Measurements from ENCODE around the gene MAP7D2. TPM values are rescaled to one million over a fixed set of nuclear protein-coding genes. Genes with fewer than 3 reads are reported as not detected.
A peak's percentile ranks its signal among the peaks of the same experiment; 100 is the strongest.

Gene MAP7D2
- total RNA-seq, 1 donor from 2014 or later = 0.98 TPM

DNA sequence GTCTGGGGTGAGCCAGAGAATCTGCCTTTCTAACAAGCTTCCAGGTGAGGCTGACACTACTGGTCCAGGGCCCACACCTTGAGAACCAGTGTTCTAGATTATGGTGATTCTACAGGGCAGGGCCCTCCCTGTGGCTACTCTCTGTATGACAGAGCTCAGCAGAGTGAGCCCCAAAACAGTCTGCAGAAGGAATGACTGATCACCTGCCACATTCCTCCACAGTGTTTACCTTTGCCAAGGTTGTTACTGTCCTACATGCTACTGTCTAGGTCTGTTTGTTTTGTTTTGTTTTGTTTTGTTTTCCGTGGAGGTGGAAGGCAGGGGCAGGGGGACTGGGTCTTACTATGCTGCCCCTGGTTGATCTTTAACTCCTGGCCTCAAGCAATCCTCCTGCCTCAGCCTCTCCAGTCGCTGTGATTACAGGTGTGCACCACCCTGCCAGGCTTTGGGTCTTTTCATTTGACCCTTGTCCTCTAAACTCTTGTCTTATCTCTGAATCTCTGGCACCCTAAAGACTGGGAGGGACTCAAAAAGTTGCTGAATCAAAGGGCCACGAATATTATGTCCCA lies 45.1 kb downstream of the MAP7D2 start:
- Histone ChIP-seq H3K27ac (no peak overlapping the region), H3K36me3 (no peaks in the 10 kb centered on the region), H3K4me3 (no peak overlapping the region), H3K27me3 (no peaks in the 10 kb centered on the region), H3K4me1 (peaks cover 12% of the 10 kb centered on the region), H3K9me3 (no peaks in the 10 kb centered on the region)
- TF ChIP-seq, protein P1, sequence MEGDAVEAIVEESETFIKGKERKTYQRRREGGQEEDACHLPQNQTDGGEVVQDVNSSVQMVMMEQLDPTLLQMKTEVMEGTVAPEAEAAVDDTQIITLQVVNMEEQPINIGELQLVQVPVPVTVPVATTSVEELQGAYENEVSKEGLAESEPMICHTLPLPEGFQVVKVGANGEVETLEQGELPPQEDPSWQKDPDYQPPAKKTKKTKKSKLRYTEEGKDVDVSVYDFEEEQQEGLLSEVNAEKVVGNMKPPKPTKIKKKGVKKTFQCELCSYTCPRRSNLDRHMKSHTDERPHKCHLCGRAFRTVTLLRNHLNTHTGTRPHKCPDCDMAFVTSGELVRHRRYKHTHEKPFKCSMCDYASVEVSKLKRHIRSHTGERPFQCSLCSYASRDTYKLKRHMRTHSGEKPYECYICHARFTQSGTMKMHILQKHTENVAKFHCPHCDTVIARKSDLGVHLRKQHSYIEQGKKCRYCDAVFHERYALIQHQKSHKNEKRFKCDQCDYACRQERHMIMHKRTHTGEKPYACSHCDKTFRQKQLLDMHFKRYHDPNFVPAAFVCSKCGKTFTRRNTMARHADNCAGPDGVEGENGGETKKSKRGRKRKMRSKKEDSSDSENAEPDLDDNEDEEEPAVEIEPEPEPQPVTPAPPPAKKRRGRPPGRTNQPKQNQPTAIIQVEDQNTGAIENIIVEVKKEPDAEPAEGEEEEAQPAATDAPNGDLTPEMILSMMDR (IDR thresholded peaks at IDR 0.05) = no peak
- no peak for TF ChIP-seq POLR2A (IDR thresholded peaks at IDR 0.05)
- no peak for TF ChIP-seq POLR2AphosphoS5 (IDR thresholded peaks at IDR 0.05; ENCODE audit: insufficient read depth in 1 of 2, low read depth in 1 of 2)
- intact Hi-C loops (cut with DNase I) = no loop called here
- DNase-seq (ENCODE audit: extremely low spot score in 2 of 2) = no peak

DNA sequence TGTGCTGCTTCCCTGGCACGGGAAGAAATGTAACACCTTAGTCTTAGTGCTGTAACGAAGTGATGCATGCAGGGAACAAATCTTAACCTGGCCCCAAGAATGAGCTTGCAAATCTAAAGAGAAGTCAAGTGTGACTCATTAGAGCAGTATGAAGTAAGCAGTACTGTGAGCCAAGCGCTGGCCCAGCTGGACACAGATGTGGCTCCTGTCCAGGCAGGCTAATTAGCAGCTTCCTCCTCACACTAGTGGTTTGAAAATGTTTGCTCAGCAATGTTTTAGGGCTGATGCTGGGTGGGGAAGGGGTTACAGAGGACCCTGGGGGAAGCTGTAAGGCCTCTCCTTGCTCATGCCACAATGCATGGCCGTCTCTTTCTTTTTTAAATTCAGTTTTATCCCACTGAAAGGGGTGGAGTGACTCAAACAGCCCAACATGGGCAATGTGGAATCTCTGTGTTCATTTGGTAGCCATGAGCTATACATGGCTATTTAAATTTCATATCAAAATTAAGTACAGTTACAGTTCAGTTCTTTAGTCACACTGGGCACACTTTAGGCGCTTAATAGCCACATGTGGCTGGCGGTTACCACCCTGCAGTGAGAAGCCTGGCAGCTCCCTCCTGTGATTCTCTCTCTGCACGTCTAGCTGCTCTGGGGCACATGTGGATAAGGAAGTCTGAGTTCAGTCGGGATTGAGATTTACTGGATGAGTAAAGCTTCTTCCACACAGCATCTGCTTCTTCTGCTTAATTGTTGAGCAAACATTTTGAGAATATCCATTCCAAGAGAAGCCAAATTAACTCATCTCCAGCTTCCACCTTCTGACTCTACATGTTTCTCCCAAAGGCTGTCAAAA lies 48.8 kb downstream of the MAP7D2 start:
- H3K4me1 ChIP-seq = peaks cover 12% of the 10 kb centered on the region
- no peaks in the 10 kb centered on the region for H3K36me3 ChIP-seq
- TF ChIP-seq POLR2A (IDR thresholded peaks at IDR 0.05) = no peak
- TF ChIP-seq POLR2AphosphoS5 (IDR thresholded peaks at IDR 0.05; ENCODE audit: insufficient read depth in 1 of 2, low read depth in 1 of 2) = peak in 1 of 2 donors; percentile 25
- no peaks in the 10 kb centered on the region for H3K9me3 ChIP-seq
- no peaks in the 10 kb centered on the region for H3K27me3 ChIP-seq
- H3K27ac ChIP-seq = no peak overlapping the region
- DNase-seq (ENCODE audit: extremely low spot score in 2 of 2) = no peak
- no peak overlapping the region for H3K4me3 ChIP-seq
- intact Hi-C loops (cut with DNase I) = no loop called here

DNA sequence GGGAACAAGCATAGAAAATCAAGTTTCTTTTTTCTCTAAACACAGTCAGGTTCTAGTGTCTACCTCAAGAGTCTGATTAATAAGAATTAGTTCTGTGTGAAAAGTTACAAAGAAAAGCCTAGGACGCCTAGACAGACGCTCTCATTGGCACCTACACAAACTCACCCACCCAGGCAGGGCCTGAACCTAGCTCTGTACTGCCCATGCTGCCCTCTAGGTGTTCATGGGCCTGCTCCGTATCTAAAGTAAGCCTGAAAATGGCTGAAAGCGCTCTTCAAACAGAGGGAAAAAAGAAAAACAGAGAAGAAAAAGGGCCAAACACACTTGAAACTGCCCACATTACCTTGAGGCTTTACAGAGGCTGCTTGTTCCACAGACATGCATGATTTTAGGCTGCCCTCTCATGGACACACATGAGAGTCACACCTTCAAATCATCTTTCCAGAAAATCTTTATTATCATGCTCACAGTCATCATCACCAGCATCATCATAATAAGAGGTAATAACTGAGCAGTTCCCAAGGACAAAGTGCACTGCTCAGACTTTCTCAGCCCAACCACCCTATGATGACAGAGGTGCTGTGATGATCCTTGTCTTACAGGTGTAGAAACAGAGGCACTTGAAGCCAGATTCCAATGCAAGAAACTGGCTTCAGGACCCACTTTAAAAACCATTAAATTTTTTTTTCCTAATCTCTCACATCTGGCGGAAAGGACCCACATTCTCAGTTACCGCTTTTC lies 49.6 kb downstream of the MAP7D2 start:
- DNase-seq (ENCODE audit: extremely low spot score in 2 of 2) = no peak
- no peak overlapping the region for H3K27ac ChIP-seq

DNA sequence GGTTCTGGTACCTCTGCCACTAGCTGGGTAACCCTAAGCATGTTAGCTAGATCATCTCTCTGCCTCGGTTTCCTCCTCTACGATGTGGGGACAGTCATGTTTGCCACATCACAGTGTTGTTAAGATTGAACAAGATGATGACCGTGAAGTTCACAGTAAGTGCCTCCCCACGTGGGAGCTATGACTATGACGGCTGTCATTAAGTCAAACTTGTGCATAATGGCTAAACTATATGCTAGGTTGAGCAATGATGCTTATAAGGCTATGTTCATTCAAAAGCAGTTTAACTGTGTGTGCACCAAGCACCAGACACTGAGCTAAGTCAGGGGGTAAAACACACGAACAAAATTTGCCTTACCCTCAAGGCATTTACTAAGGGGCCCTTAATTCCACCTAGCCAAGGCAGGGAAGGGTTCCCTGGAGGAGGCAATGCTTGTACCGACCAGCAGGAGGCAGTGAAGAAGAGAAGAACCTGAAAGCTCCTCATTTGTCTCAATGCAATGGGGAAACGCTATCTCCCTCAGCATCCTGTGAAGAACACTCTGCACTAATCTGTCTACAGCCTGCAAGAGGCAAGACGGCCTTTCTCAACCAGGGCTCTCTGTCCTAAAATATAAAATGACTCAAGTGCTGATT lies 52.9 kb downstream of the MAP7D2 start:
- Histone ChIP-seq H3K27ac (no peak overlapping the region), H3K4me1 (peaks cover 12% of the 10 kb centered on the region), H3K4me3 (no peak overlapping the region), H3K9me3 (no peaks in the 10 kb centered on the region), H3K36me3 (no peaks in the 10 kb centered on the region), H3K27me3 (no peaks in the 10 kb centered on the region)
- TF ChIP-seq, protein P1 (IDR thresholded peaks at IDR 0.05) = no peak
- TF ChIP-seq POLR2A (IDR thresholded peaks at IDR 0.05) = no peak
- TF ChIP-seq POLR2AphosphoS5 (IDR thresholded peaks at IDR 0.05; ENCODE audit: insufficient read depth in 1 of 2, low read depth in 1 of 2) = no peak
- intact Hi-C loops (cut with DNase I) = no loop called here
- no peak for DNase-seq (ENCODE audit: extremely low spot score in 2 of 2)

More for the DNA sequence above, 49.6 kb downstream of the MAP7D2 start:
- peaks cover 12% of the 10 kb centered on the region for H3K4me1 ChIP-seq
- H3K4me3 ChIP-seq = no peak overlapping the region
- intact Hi-C loops (cut with DNase I) = no loop called here
- H3K9me3 ChIP-seq = no peaks in the 10 kb centered on the region
- TF ChIP-seq POLR2A (IDR thresholded peaks at IDR 0.05) (no peak), POLR2AphosphoS5 (IDR thresholded peaks at IDR 0.05; ENCODE audit: insufficient read depth in 1 of 2, low read depth in 1 of 2) (no peak)
- TF ChIP-seq, protein P1 (IDR thresholded peaks at IDR 0.05) = peak in 1 of 3 experiments; percentile 36
- H3K36me3 ChIP-seq = no peaks in the 10 kb centered on the region
- H3K27me3 ChIP-seq = no peaks in the 10 kb centered on the region

DNA sequence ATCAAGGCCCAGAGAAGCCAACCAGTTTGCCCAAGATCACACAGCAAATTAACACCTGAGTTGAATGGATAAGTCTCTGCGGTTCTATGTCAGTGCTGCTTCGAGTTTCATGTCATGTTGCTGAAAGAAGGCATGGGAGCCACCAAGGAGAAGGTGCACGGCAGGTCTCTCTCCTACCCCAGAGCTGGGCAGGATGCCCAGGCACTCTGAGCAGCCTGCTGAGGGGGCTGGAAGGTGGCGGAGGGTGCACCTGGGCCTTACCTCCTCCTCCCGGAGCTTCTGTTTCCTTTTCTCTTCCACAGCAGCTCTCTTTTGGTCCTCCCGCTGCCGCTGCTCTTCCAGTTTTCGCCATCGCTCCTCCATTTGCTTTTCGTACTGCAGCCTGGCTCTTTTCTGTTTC lies 53.6 kb downstream of the MAP7D2 start:
- TF ChIP-seq POLR2AphosphoS5 (IDR thresholded peaks at IDR 0.05; ENCODE audit: insufficient read depth in 1 of 2, low read depth in 1 of 2) = no peak
- TF ChIP-seq, protein P1 (IDR thresholded peaks at IDR 0.05) = no peak
- no peak for TF ChIP-seq POLR2A (IDR thresholded peaks at IDR 0.05)
- intact Hi-C loops (cut with DNase I) = no loop called here

More for the DNA sequence above, 53.6 kb downstream of the MAP7D2 start:
- Histone ChIP-seq H3K27ac (no peak overlapping the region), H3K4me3 (no peak overlapping the region), H3K4me1 (peaks cover 12% of the 10 kb centered on the region), H3K9me3 (no peaks in the 10 kb centered on the region), H3K36me3 (no peaks in the 10 kb centered on the region), H3K27me3 (no peaks in the 10 kb centered on the region)
- no peak for DNase-seq (ENCODE audit: extremely low spot score in 2 of 2)
